ENCODE data around the gene THADA.

DNA sequence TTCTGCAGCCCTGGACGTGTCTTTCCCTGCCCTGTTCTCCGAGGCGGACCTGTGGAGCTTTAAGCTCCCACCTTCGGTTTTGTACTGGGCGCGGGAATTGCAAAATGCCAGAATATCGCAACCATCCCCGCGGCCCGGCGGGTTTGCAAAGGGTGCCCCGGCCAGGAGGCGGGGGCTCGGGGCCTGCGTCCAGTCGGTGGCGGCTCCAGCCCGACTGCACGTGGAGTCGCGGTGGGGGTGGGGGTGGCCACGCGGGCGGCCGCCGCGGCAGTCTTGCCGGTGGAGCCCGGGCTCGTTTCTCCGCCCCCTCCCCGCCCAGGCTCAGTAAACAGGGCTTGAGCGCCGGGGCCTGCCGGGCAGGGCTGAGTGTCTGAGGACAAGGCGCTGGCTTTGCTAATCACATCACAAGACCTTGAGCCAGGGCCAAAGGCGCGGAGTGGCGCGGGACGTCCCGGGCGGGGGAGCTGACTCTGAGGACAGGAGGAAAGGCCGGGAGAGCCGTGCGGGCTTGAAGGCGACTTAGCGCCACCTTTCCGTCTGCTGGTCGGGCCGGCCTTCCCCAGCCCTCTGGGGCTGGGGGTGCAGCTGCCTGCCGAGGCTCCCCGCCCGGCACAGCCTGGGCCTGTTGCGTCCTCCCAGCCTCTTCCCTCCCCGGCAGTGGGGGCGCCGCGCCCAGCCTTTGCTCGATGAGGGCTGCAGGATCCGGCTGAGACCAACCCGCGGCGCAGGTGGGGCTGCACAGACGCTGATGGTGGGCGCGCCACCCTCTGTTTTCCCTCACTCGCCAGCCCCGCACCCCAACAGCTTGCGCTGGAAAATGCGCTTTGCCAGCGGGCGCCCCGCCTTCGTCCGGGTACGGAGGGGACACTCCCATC is 368.6 kb downstream of the THADA start:
- no peak for TF ChIP-seq EZH2 (IDR thresholded peaks at IDR 0.05; ENCODE audit: low read length, missing control alignments)
- TF ChIP-seq, protein P1, sequence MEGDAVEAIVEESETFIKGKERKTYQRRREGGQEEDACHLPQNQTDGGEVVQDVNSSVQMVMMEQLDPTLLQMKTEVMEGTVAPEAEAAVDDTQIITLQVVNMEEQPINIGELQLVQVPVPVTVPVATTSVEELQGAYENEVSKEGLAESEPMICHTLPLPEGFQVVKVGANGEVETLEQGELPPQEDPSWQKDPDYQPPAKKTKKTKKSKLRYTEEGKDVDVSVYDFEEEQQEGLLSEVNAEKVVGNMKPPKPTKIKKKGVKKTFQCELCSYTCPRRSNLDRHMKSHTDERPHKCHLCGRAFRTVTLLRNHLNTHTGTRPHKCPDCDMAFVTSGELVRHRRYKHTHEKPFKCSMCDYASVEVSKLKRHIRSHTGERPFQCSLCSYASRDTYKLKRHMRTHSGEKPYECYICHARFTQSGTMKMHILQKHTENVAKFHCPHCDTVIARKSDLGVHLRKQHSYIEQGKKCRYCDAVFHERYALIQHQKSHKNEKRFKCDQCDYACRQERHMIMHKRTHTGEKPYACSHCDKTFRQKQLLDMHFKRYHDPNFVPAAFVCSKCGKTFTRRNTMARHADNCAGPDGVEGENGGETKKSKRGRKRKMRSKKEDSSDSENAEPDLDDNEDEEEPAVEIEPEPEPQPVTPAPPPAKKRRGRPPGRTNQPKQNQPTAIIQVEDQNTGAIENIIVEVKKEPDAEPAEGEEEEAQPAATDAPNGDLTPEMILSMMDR (conservative IDR thresholded peaks at IDR 0.05 in 1 of 2, IDR thresholded peaks at IDR 0.05 in 1 of 2; ENCODE audit: low read depth in 1 of 2, low read length in 2 of 2), result no peak
